ENCODE data around the gene NYAP2.

The NYAP2 gene

DNA sequence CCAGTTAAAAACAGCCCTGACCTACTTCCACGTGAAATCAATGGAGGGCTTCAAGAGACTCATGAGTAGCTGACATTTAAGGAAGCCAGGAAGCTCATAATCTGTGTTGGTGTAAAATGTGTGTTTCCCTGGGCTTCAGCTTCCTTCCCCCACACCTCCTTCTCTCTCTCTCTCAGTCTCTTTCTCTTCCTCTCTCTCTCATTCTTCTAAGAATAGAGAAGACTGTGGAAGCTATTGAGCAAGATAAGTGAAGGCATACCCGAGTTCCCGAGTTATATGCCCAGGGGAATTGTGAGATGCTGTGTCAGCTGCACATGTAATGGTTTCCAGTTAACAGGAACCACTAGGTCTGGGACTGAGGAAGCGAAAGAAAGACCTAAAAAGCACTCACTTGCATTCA is 199.4 kb downstream of the NYAP2 start:
- TF ChIP-seq NFIC (IDR thresholded peaks at IDR 0.05): no peak
- no peak for TF ChIP-seq TAF1 (IDR thresholded peaks at IDR 0.05; ENCODE audit: low read depth)
- TF ChIP-seq CEBPB (IDR thresholded peaks at IDR 0.05): no peak
- no peak for TF ChIP-seq RAD21 (IDR thresholded peaks at IDR 0.05; ENCODE audit: low read depth)
- no peak for TF ChIP-seq EP300 (IDR thresholded peaks at IDR 0.05; ENCODE audit: borderline replicate concordance)
- TF ChIP-seq, protein P1, sequence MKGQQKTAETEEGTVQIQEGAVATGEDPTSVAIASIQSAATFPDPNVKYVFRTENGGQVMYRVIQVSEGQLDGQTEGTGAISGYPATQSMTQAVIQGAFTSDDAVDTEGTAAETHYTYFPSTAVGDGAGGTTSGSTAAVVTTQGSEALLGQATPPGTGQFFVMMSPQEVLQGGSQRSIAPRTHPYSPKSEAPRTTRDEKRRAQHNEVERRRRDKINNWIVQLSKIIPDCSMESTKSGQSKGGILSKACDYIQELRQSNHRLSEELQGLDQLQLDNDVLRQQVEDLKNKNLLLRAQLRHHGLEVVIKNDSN (IDR thresholded peaks at IDR 0.05): no peak
- TF ChIP-seq FOXM1 (IDR thresholded peaks at IDR 0.05; ENCODE audit: borderline replicate concordance, low read depth): no peak
- TF ChIP-seq TCF12 (IDR thresholded peaks at IDR 0.05; ENCODE audit: low read depth): no peak

DNA sequence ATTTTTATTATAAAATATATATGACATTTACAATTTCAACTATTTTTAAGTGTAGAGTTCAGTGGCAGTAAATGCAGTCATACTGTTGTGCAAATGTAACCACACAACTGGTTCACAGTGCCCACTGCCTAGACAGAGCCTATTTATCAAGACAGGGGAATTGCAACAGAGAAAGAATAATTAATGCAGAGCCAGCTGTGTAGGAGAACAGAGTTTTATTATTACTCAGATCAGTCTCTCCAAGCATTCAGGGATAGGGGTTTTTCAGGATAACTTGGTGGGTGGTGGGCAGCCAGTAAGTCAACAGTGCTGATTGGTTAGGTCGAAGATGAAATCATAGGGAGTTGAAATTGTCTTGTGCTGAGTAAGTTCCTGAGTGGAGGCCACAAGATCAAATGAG is 200.3 kb downstream of the NYAP2 start:
- TF ChIP-seq NFIC (IDR thresholded peaks at IDR 0.05) (no peak), TCF12 (IDR thresholded peaks at IDR 0.05; ENCODE audit: low read depth) (no peak), RAD21 (IDR thresholded peaks at IDR 0.05; ENCODE audit: low read depth) (no peak), CREB1 (IDR thresholded peaks at IDR 0.05; ENCODE audit: low read depth) (no peak), TEAD4 (IDR thresholded peaks at IDR 0.05) (no peak), FOXM1 (IDR thresholded peaks at IDR 0.05; ENCODE audit: borderline replicate concordance, low read depth) (no peak), EGR1 (IDR thresholded peaks at IDR 0.05) (no peak), ZBTB7A (IDR thresholded peaks at IDR 0.05; ENCODE audit: low read depth) (no peak), EP300 (IDR thresholded peaks at IDR 0.05; ENCODE audit: borderline replicate concordance) (no peak), CEBPB (IDR thresholded peaks at IDR 0.05) (no peak), TAF1 (IDR thresholded peaks at IDR 0.05; ENCODE audit: low read depth) (no peak), YY1 (IDR thresholded peaks at IDR 0.05; ENCODE audit: low read depth) (no peak)
- TF ChIP-seq, protein P1 (IDR thresholded peaks at IDR 0.05): no peak
- TF ChIP-seq, protein P2, sequence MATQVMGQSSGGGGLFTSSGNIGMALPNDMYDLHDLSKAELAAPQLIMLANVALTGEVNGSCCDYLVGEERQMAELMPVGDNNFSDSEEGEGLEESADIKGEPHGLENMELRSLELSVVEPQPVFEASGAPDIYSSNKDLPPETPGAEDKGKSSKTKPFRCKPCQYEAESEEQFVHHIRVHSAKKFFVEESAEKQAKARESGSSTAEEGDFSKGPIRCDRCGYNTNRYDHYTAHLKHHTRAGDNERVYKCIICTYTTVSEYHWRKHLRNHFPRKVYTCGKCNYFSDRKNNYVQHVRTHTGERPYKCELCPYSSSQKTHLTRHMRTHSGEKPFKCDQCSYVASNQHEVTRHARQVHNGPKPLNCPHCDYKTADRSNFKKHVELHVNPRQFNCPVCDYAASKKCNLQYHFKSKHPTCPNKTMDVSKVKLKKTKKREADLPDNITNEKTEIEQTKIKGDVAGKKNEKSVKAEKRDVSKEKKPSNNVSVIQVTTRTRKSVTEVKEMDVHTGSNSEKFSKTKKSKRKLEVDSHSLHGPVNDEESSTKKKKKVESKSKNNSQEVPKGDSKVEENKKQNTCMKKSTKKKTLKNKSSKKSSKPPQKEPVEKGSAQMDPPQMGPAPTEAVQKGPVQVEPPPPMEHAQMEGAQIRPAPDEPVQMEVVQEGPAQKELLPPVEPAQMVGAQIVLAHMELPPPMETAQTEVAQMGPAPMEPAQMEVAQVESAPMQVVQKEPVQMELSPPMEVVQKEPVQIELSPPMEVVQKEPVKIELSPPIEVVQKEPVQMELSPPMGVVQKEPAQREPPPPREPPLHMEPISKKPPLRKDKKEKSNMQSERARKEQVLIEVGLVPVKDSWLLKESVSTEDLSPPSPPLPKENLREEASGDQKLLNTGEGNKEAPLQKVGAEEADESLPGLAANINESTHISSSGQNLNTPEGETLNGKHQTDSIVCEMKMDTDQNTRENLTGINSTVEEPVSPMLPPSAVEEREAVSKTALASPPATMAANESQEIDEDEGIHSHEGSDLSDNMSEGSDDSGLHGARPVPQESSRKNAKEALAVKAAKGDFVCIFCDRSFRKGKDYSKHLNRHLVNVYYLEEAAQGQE (IDR thresholded peaks at IDR 0.05; ENCODE audit: low read depth): no peak

DNA sequence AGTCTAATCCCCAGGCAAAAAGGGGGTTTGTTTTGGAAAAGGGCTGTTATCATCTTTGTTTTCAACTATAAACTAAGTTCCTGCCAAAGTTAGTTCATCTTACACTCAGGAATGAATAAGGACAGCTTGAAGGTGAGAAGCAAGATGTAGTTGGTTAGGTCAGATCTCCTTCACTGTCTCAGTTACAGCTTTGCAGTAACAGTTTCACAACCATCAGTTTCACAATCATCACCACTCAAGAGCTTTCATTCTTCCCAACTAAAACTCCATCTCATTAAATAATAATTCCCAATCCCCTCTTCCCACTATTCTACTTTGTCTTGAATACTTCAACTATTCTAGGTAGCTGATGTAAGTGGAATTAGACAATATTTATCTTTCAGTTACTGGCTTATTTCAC is 200.9 kb downstream of the NYAP2 start:
- TF ChIP-seq, protein P3, sequence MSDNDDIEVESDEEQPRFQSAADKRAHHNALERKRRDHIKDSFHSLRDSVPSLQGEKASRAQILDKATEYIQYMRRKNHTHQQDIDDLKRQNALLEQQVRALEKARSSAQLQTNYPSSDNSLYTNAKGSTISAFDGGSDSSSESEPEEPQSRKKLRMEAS (IDR thresholded peaks at IDR 0.05): no peak
- no peak for TF ChIP-seq TEAD4 (IDR thresholded peaks at IDR 0.05)
- TF ChIP-seq RAD21 (IDR thresholded peaks at IDR 0.05; ENCODE audit: low read depth): no peak
- TF ChIP-seq TCF12 (IDR thresholded peaks at IDR 0.05; ENCODE audit: low read depth): no peak
- no peak for TF ChIP-seq EGR1 (IDR thresholded peaks at IDR 0.05)
- no peak for TF ChIP-seq TAF1 (IDR thresholded peaks at IDR 0.05; ENCODE audit: low read depth)
- no peak for TF ChIP-seq CEBPB (IDR thresholded peaks at IDR 0.05)
- no peak for TF ChIP-seq CREB1 (IDR thresholded peaks at IDR 0.05; ENCODE audit: low read depth)
- no peak for TF ChIP-seq EP300 (IDR thresholded peaks at IDR 0.05; ENCODE audit: borderline replicate concordance)
- TF ChIP-seq FOXM1 (IDR thresholded peaks at IDR 0.05; ENCODE audit: borderline replicate concordance, low read depth): no peak
- TF ChIP-seq ZBTB7A (IDR thresholded peaks at IDR 0.05; ENCODE audit: low read depth): no peak
- TF ChIP-seq, protein P1 (IDR thresholded peaks at IDR 0.05): no peak
- no peak for TF ChIP-seq NFIC (IDR thresholded peaks at IDR 0.05)
- TF ChIP-seq, protein P2 (IDR thresholded peaks at IDR 0.05; ENCODE audit: low read depth): no peak
- no peak for TF ChIP-seq YY1 (IDR thresholded peaks at IDR 0.05; ENCODE audit: low read depth)

DNA sequence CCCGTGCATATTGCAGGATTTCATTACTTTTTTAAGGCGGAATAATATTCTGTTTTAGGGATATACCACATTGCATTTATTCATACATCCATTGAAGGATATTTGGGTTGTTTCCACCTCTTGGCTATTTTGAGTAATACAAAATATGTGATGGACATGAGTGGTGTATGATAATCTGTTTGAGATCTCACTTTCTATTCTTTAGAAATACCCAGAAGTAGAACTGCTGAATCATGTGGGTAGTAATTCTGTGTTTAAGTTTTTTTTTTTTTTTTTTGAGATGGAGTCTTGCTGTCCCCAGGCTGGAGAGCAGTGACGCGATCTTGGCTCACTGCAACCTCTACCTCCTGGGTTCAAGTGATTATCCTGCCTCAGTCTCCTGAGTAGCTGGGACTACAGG is 201.4 kb downstream of the NYAP2 start:
- TF ChIP-seq, protein P2 (IDR thresholded peaks at IDR 0.05; ENCODE audit: low read depth): no peak

DNA sequence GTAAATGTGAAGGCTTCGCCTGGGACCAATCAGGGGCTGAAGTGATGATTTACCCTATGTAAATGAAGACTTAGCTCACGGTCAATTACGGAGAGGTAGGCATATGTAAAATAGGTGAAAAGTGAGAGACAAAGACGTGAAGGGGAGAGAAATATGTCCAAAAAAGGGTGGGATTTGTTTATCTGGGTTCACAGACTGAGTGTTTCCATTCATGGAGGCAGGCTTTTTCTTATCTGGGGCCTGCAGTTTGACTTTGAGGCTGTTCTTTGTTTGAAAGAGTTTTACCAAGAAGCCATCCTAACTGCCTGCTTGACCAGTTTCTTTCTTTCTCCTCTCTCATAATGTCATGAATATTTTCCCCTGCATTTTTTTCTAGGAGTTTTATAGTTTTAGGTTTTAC is 202.7 kb downstream of the NYAP2 start:
- TF ChIP-seq EGR1 (IDR thresholded peaks at IDR 0.05): no peak
- no peak for TF ChIP-seq FOXM1 (IDR thresholded peaks at IDR 0.05; ENCODE audit: borderline replicate concordance, low read depth)
- TF ChIP-seq TAF1 (IDR thresholded peaks at IDR 0.05; ENCODE audit: low read depth): no peak
- no peak for TF ChIP-seq YY1 (IDR thresholded peaks at IDR 0.05; ENCODE audit: low read depth)
- no peak for TF ChIP-seq RAD21 (IDR thresholded peaks at IDR 0.05; ENCODE audit: low read depth)
- no peak for TF ChIP-seq TCF12 (IDR thresholded peaks at IDR 0.05; ENCODE audit: low read depth)
- no peak for TF ChIP-seq NFIC (IDR thresholded peaks at IDR 0.05)
- no peak for TF ChIP-seq ZBTB7A (IDR thresholded peaks at IDR 0.05; ENCODE audit: low read depth)
- TF ChIP-seq CREB1 (IDR thresholded peaks at IDR 0.05; ENCODE audit: low read depth): no peak

All from Ishikawa (cell line).